GM12891 (cell line): Measurements from ENCODE around the gene METTL21C.

ENCODE experiments used
- DNase-seq: peaks from one replicate; pipeline ENCODE4 v3.0.0; 2011; ENCODE audit warnings: low spot score; ENCODE audit not compliant: insufficient read length
- FAIRE-seq: peaks from 2 replicates; lab custom pipeline; 2011; peaks lifted over from hg19 to GRCh38; lab: Jason Lieb, UNC
- PAX5 ChIP-seq: IDR thresholded peaks from 2 replicates; pipeline ENCODE4 v1.6.1; 2011; ENCODE audit warnings: low read length, moderate library complexity, mild to moderate bottlenecking; ENCODE audit not compliant: insufficient read depth, severe bottlenecking
- POLR2A ChIP-seq: IDR thresholded peaks from 2 replicates; pipeline ENCODE4 v1.6.1; 2011; ENCODE audit warnings: low read depth, low read length, control low read depth
- POLR2AphosphoS5 ChIP-seq: IDR thresholded peaks from 2 replicates; pipeline ENCODE4 v1.6.1; 2011; ENCODE audit warnings: low read depth, low read length, control low read depth
- POU2F2 ChIP-seq: IDR thresholded peaks from 2 replicates; pipeline ENCODE4 v1.6.1; 2011; ENCODE audit warnings: low read depth, mild to moderate bottlenecking, control low read depth, low read length, moderate library complexity
- SPI1 ChIP-seq: IDR thresholded peaks from 2 replicates; pipeline ENCODE4 v1.6.1; 2011; ENCODE audit warnings: low read depth, low read length, control low read depth
- TAF1 ChIP-seq: IDR thresholded peaks from 2 replicates; pipeline ENCODE4 v1.6.1; 2011; ENCODE audit warnings: low read depth, low read length, control low read depth

Gene METTL21C

GRCh38 chr13:102698649-102698980, 3.8 kb upstream of the METTL21C start:
- TF ChIP-seq SPI1 (no peak), POLR2AphosphoS5 (no peak), PAX5 (no peak), POLR2A (no peak), TAF1 (no peak), POU2F2 (no peak)
- DNase-seq (no peak), FAIRE-seq (no peak)

GRCh38 chr13:102697929-102698648, 3.2 kb upstream of the METTL21C start:
- FAIRE-seq (no peak), DNase-seq (no peak)
- TF ChIP-seq SPI1 (no peak), POU2F2 (no peak), TAF1 (no peak), POLR2AphosphoS5 (no peak), PAX5 (no peak), POLR2A (no peak)

- TF ChIP-seq POU2F2 (no peak), POLR2AphosphoS5 (no peak), SPI1 (no peak), TAF1 (no peak), POLR2A (no peak), PAX5 (no peak)
- DNase-seq (no peak), FAIRE-seq (no peak)
Observed at GRCh38 chr13:102697264-102697663, 2.4 kb upstream of the METTL21C start.

GRCh38 chr13:102696465-102696864, 1.6 kb upstream of the METTL21C start:
- FAIRE-seq: no peak
- DNase-seq: no peak
- TF ChIP-seq TAF1 (no peak), POLR2A (no peak), POLR2AphosphoS5 (no peak), POU2F2 (no peak), PAX5 (no peak), SPI1 (no peak)

- no peak for DNase-seq
- TF ChIP-seq SPI1 (no peak), PAX5 (no peak), TAF1 (no peak), POLR2A (no peak), POLR2AphosphoS5 (no peak), POU2F2 (no peak)
- FAIRE-seq: no peak
Observed at GRCh38 chr13:102693776-102694175, 1.1 kb downstream of the METTL21C start.

GRCh38 chr13:102693250-102693649, 1.6 kb downstream of the METTL21C start:
- no peak for TF ChIP-seq POU2F2
- no peak for TF ChIP-seq PAX5
- TF ChIP-seq POLR2A: no peak
- TF ChIP-seq SPI1: no peak
- no peak for TF ChIP-seq POLR2AphosphoS5
- FAIRE-seq (no peak), DNase-seq (no peak)

- FAIRE-seq (no peak), DNase-seq (no peak)
- TF ChIP-seq POLR2AphosphoS5 (no peak), PAX5 (no peak), POLR2A (no peak), POU2F2 (no peak), TAF1 (no peak), SPI1 (no peak)
Observed at GRCh38 chr13:102692491-102692826, 2.4 kb downstream of the METTL21C start.

- no peak for TF ChIP-seq SPI1
- no peak for TF ChIP-seq POLR2AphosphoS5
- TF ChIP-seq TAF1: no peak
- no peak for TF ChIP-seq PAX5
- no peak for TF ChIP-seq POU2F2
- TF ChIP-seq POLR2A: no peak
- FAIRE-seq (no peak), DNase-seq (no peak)
Observed at GRCh38 chr13:102690883-102691282, 4.0 kb downstream of the METTL21C start.

GRCh38 chr13:102688306-102688973, 6.4 kb downstream of the METTL21C start:
- FAIRE-seq: no peak
- no peak for DNase-seq
- no peak for TF ChIP-seq TAF1
- no peak for TF ChIP-seq SPI1
- TF ChIP-seq POLR2AphosphoS5: no peak
- TF ChIP-seq POU2F2: no peak
- TF ChIP-seq POLR2A: no peak
- no peak for TF ChIP-seq PAX5

- TF ChIP-seq POU2F2 (no peak), PAX5 (no peak), POLR2AphosphoS5 (no peak), TAF1 (no peak), SPI1 (no peak), POLR2A (no peak)
- FAIRE-seq (no peak), DNase-seq (no peak)
Observed at GRCh38 chr13:102687520-102687919, 7.3 kb downstream of the METTL21C start.

- no peak for DNase-seq
- no peak for FAIRE-seq
Observed at GRCh38 chr13:102686024-102686423, 8.8 kb downstream of the METTL21C start.

More at GRCh38 chr13:102686024-102686423, 8.8 kb downstream of the METTL21C start:
- TF ChIP-seq POLR2AphosphoS5 (no peak), SPI1 (no peak), PAX5 (no peak), POLR2A (no peak), POU2F2 (no peak), TAF1 (no peak)
